BJ (cell line): Measurements from ENCODE around the gene STRA8. TPM values are rescaled to one million over a fixed set of nuclear protein-coding genes. Genes with fewer than 3 reads are reported as not detected.
"Not testable (repeated sequence)": the region's sequence is repeated elsewhere in the genome, so short reads cannot be mapped to it uniquely, and the experiment has no call there.

Experiments
- CTCF ChIA-PET: fragments of 350-600 bp; formaldehyde crosslinking; extraction: SDS; loops from one replicate; lab custom pipeline; 2021; ENCODE audit warnings: antibody characterized with exemption, inconsistent platforms; lab: Yijun Ruan, JAX
- POLR2A ChIA-PET: fragments of 300-600 bp; sonication (Branson Sonifier 250); formaldehyde crosslinking; extraction: SDS; loops from one replicate; lab custom pipeline; 2021; ENCODE audit warnings: antibody characterized with exemption; lab: Charles Lee
- DNase-seq: peaks from one replicate; pipeline ENCODE4 v3.0.0-alpha.2; 2011; ENCODE audit warnings: low read depth
- H3K27me3 ChIP-seq: 2 replicates; pipeline ENCODE4 v1.6.0; 2011; ENCODE audit warnings: low read length; ENCODE audit not compliant: control insufficient read depth, insufficient read depth
- H3K36me3 ChIP-seq: 2 replicates; pipeline ENCODE4 v1.5.1; 2011; ENCODE audit warnings: low read length; ENCODE audit not compliant: control insufficient read depth, insufficient read depth
- H3K4me3 ChIP-seq: 2 replicates; pipeline ENCODE4 v1.5.1; 2011; ENCODE audit warnings: low read depth, mild to moderate bottlenecking, control low read depth, low read length
- CTCF ChIP-seq: IDR thresholded peaks from 2 replicates; pipeline ENCODE4 v1.5.1; 2011; ENCODE audit warnings: low read depth, mild to moderate bottlenecking, control low read depth, inconsistent platforms, low read length, moderate library complexity; ENCODE audit not compliant: insufficient read depth
- polyA plus RNA-seq: library from polyadenylated mRNA; depleted of rRNA; stranded (reverse); fragments of >200 nt; gene quantifications from 2 replicates; pipeline ENCODE4 v1.2.3, GENCODE V29; 2011

STRA8 gene
- polyA plus RNA-seq, 1 experiment = not detected

- no peaks in the 10 kb centered on the region for H3K27me3 ChIP-seq
- no peak overlapping the region for H3K4me3 ChIP-seq
- DNase-seq = no peak
- H3K36me3 ChIP-seq = peaks cover 4% of the 10 kb centered on the region
- ChIA-PET POLR2A (no interaction called here), CTCF (interaction anchor here (2.5 kb wide), 1 partner anchor 39 kb away, joined by 12 read pairs; the partner anchor contains the start of gene CYREN)
- no peak for TF ChIP-seq CTCF
Observed at GRCh38 chr7:135209225-135209834, 24.3 kb upstream of the STRA8 start.

- H3K36me3 ChIP-seq = peaks cover 4% of the 10 kb centered on the region; the same call in 1 of the 2 replicates
- no peak for DNase-seq
- no peak for TF ChIP-seq CTCF
- H3K27me3 ChIP-seq = no peaks in the 10 kb centered on the region
- peak overlapping the region; percentile 74 for H3K4me3 ChIP-seq
- CTCF ChIA-PET = interaction anchor here (0.9 to 2.5 kb wide), 4 partner anchors 13 to 521 kb away, joined by 3 to 12 read pairs (median 3); partner anchors contain the start of gene CYREN
- POLR2A ChIA-PET = interaction anchor here (0.6 kb wide), 2 partner anchors 8 to 254 kb away, joined by 3 to 9 read pairs; no protein-coding TSS in a partner anchor
Observed at GRCh38 chr7:135210888-135211178, 22.8 kb upstream of the STRA8 start.

GRCh38 chr7:135211179-135211945 lies 22.3 kb upstream of the STRA8 start, which contains the start of gene WDR91:
Gene WDR91 (minus strand): TSS chr7:135211526. CDS start chr7:135211502, 24 bp downstream.
- ChIA-PET CTCF (interaction anchor here (0.9 to 2.5 kb wide), 5 partner anchors 12 to 779 kb away, joined by 3 to 12 read pairs (median 3); partner anchors contain the start of gene CYREN), POLR2A (interaction anchor here (0.6 kb wide), 2 partner anchors 9 to 474 kb away, joined by 3 read pairs; no protein-coding TSS in a partner anchor)
- peak; percentile 56 for DNase-seq

GRCh38 chr7:135211946-135212685 lies 21.5 kb upstream of the STRA8 start:
- H3K36me3 ChIP-seq, DNase-seq, H3K27me3 ChIP-seq: not testable (repeated sequence)
- ChIA-PET CTCF (interaction anchor here (1.0 to 1.2 kb wide), 2 partner anchors 522 to 780 kb away, joined by 3 read pairs; no protein-coding TSS in a partner anchor), POLR2A (interaction anchor here (0.6 kb wide), 1 partner anchor 473 kb away, joined by 3 read pairs; no protein-coding TSS in a partner anchor)
- H3K4me3 ChIP-seq = peak overlapping the region; percentile 74

More at GRCh38 chr7:135211179-135211945, 22.3 kb upstream of the STRA8 start, which contains the start of gene WDR91:
- TF ChIP-seq CTCF = peak; percentile 12; the same call in 1 of the 2 replicates
- Histone ChIP-seq H3K27me3 (no peaks in the 10 kb centered on the region), H3K36me3 (peaks cover 2% of the 10 kb centered on the region; the same call in 1 of the 2 replicates), H3K4me3 (peak within 1 kb of the TSS; percentile 74)

- Histone ChIP-seq H3K4me3 (no peak overlapping the region), H3K36me3 (no peaks in the 10 kb centered on the region), H3K27me3 (no peaks in the 10 kb centered on the region)
- ChIA-PET POLR2A (no interaction called here), CTCF (no interaction called here)
- no peak for TF ChIP-seq CTCF
- DNase-seq = no peak
Observed at GRCh38 chr7:135213831-135214230, 19.8 kb upstream of the STRA8 start.
